GM12878 (cell line): ENCODE results near the gene PRPF6. TPM values are rescaled to one million over a fixed set of nuclear protein-coding genes. Genes with fewer than 3 reads are reported as not detected.

Experiments used
- ATAC-seq: fragments of 200-7000 bp; cut with Tn5 transposase; 3 replicates; pipeline ENCODE4 v1.9.1; 2020; ENCODE audit warnings: mild to moderate bottlenecking, moderate library complexity
- BruUV-seq: library from RNA; stranded (reverse); fragments of 400-500 nt; replicated peaks from 2 replicates; lab custom pipeline; 2021; lab: Mats Ljungman, UMichigan
- CTCF ChIA-PET: fragments of 300-600 bp; sonication (Branson Sonifier 250); formaldehyde crosslinking; extraction: SDS; loops from one replicate; lab custom pipeline; 2021; ENCODE audit warnings: inconsistent platforms; lab: Yijun Ruan, JAX
- POLR2A ChIA-PET: fragments of 350-600 bp; formaldehyde crosslinking; extraction: SDS; loops from one replicate; lab custom pipeline; 2021; ENCODE audit warnings: inconsistent platforms; lab: Charles Lee
- RAD21 ChIA-PET: fragments of 300-600 bp; sonication (Branson Sonifier 250); formaldehyde crosslinking; loops from one replicate; lab custom pipeline; 2023; ENCODE audit warnings: antibody characterized with exemption; ENCODE audit not compliant: unreplicated experiment; lab: Charles Lee
- SMC1A ChIA-PET: fragments of 300-600 bp; sonication (Branson Sonifier 250); formaldehyde crosslinking; loops from one replicate; lab custom pipeline; 2023; ENCODE audit not compliant: unreplicated experiment, uncharacterized antibody; lab: Charles Lee
- DNase-seq: peaks from one replicate; pipeline ENCODE4 v3.0.0-alpha.2; 2011; ENCODE audit warnings: low read depth, low spot score
- FAIRE-seq: peaks from 3 replicates; lab custom pipeline; 2011; peaks lifted over from hg19 to GRCh38; lab: Jason Lieb, UNC
- H2AFZ ChIP-seq: 2 replicates; pipeline ENCODE4 v1.6.0; 2011; ENCODE audit warnings: low read depth, low read length, control low read depth; ENCODE audit not compliant: control insufficient read depth
- H3K27ac ChIP-seq: 2 replicates; pipeline ENCODE4 v1.5.1; 2011; ENCODE audit warnings: control low read depth; ENCODE audit not compliant: control insufficient read depth, insufficient read depth
- H3K27me3 ChIP-seq, 2 experiments: replicated peaks in 1 of 2; 2 replicates each; pipeline versions ENCODE4 v1.6.0 to v1.6.1; 2011; ENCODE audit warnings: low read length in 1 of 2; ENCODE audit not compliant: control insufficient read depth in 2 of 2, insufficient read depth in 2 of 2
- H3K36me3 ChIP-seq, 2 experiments: 2 replicates each; pipeline ENCODE4 v1.5.1; 2011; ENCODE audit warnings: low read length in 1 of 2; ENCODE audit not compliant: control insufficient read depth in 2 of 2, insufficient read depth in 2 of 2
- H3K4me1 ChIP-seq: 2 replicates; pipeline ENCODE4 v1.6.1; 2011; ENCODE audit warnings: mild to moderate bottlenecking, low read length, moderate library complexity, mixed read lengths; ENCODE audit not compliant: control insufficient read depth, insufficient read depth
- H3K4me2 ChIP-seq: 2 replicates; pipeline ENCODE4 v1.6.0; 2011; ENCODE audit warnings: control low read depth; ENCODE audit not compliant: control insufficient read depth, insufficient read depth
- H3K4me3 ChIP-seq: fragments of 200-600 bp; sonication (generic); 2 replicates; pipeline ENCODE4 v1.5.1; 2016
- H3K79me2 ChIP-seq: 2 replicates; pipeline ENCODE4 v1.6.0; 2011; ENCODE audit warnings: low read length; ENCODE audit not compliant: control insufficient read depth, insufficient read depth
- H3K9ac ChIP-seq: 2 replicates; pipeline ENCODE4 v1.8.0; 2011; ENCODE audit warnings: low read length, control low read depth, mixed read lengths; ENCODE audit not compliant: control insufficient read depth, insufficient read depth
- H3K9me3 ChIP-seq: replicated peaks from 3 replicates; pipeline ENCODE4 v1.5.1; 2011; ENCODE audit warnings: mild to moderate bottlenecking, low read length; ENCODE audit not compliant: control insufficient read depth, insufficient read depth
- H4K20me1 ChIP-seq: 2 replicates; pipeline ENCODE4 v1.6.0; 2011; ENCODE audit not compliant: control insufficient read depth, insufficient read depth
- CEBPB ChIP-seq, 2 experiments: fragments of 150-350 bp in 1 of 2; IDR thresholded peaks; 2 replicates each; pipeline ENCODE4 v1.6.1; 2012 to 2014; ENCODE audit warnings: low read depth in 2 of 2, low read length in 2 of 2, borderline replicate concordance in 1 of 2, inconsistent platforms in 1 of 2
- CREB1 ChIP-seq: IDR thresholded peaks from 2 replicates; pipeline ENCODE4 v1.6.1; 2012; ENCODE audit warnings: low read depth, mild to moderate bottlenecking, inconsistent platforms
- CREM ChIP-seq: IDR thresholded peaks from 2 replicates; pipeline ENCODE4 v1.6.1; 2014; ENCODE audit warnings: antibody characterized with exemption, low read depth
- DPF2 ChIP-seq: fragments of 450-650 bp; IDR thresholded peaks from 2 replicates; pipeline ENCODE4 v1.6.1; 2017; ENCODE audit warnings: mild to moderate bottlenecking
- MTA2 ChIP-seq: fragments of 450-650 bp; IDR thresholded peaks from 2 replicates; pipeline ENCODE4 v1.6.1; 2016; ENCODE audit warnings: low read depth, mild to moderate bottlenecking, moderate library complexity
- NR2F1 ChIP-seq: fragments of 450-650 bp; conservative IDR thresholded peaks from 2 replicates; pipeline ENCODE4 v1.6.1; 2017; ENCODE audit warnings: mild to moderate bottlenecking
- PKNOX1 ChIP-seq: fragments of 450-650 bp; IDR thresholded peaks from 2 replicates; pipeline ENCODE4 v1.6.1; 2016; ENCODE audit warnings: mild to moderate bottlenecking
- POLR2AphosphoS5 ChIP-seq: IDR thresholded peaks from 2 replicates; pipeline ENCODE4 v1.6.1; 2011; ENCODE audit warnings: mild to moderate bottlenecking, low read length, inconsistent platforms
- SP1 ChIP-seq: IDR thresholded peaks from one replicate; pipeline ENCODE4 v1.6.1; 2011; ENCODE audit warnings: low read depth, low read length
- SPI1 ChIP-seq: IDR thresholded peaks from 2 replicates; pipeline ENCODE4 v1.6.1; 2011; ENCODE audit warnings: low read depth, mild to moderate bottlenecking, low read length, moderate library complexity, borderline replicate concordance; ENCODE audit not compliant: insufficient read depth
- TAF1 ChIP-seq: IDR thresholded peaks from 2 replicates; pipeline ENCODE4 v1.6.1; 2011; ENCODE audit warnings: mild to moderate bottlenecking, low read depth, low read length, borderline replicate concordance
- ZNF592 ChIP-seq: fragments of 450-650 bp; IDR thresholded peaks from 2 replicates; pipeline ENCODE4 v1.6.1; 2017; ENCODE audit warnings: mild to moderate bottlenecking, moderate library complexity
- ZNF687 ChIP-seq: fragments of 450-650 bp; IDR thresholded peaks from 2 replicates; pipeline ENCODE4 v1.6.1; 2017; ENCODE audit warnings: mild to moderate bottlenecking, moderate library complexity
- WGBS: methylation state at CpG from one replicate; pipeline ENCODE4 v1.1.6; 2016; ENCODE audit warnings: low lambda C conversion rate; ENCODE audit not compliant: insufficient replicate concordance, insufficient coverage; ENCODE audit errors: missing lambda C conversion rate; 5-methylcytosine and 5-hydroxymethylcytosine counted together
- in situ Hi-C: fragments of 300-500 bp; cut with MboI; formaldehyde crosslinking; loops from 9 replicates; pipeline ENCODE4 v1.14.3; 2018; ENCODE audit warnings: mixed read lengths
- intact Hi-C: fragments of 100-400 bp; cut with micrococcal nuclease; formaldehyde crosslinking; loops from one replicate; pipeline ENCODE4 v1.14.2; 2022; ENCODE audit not compliant: unreplicated experiment
- polyA plus RNA-seq, 11 experiments: library from polyadenylated mRNA; depleted of rRNA in 4 of 11; unstranded in 6 of 11; stranded (reverse) in 5 of 11; fragments of >200 nt; fragmentation: Nextera tagmentation in 4 of 11; fragmentation: Illumina TruSeq in 1 of 11; extraction: Ambion mirVana in 4 of 11; extraction: Trizol in 1 of 11; gene quantifications; 1 replicate in 1 of 11; 2 replicates in 10 of 11; pipeline versions ENCODE4 v1.2.1 to v1.2.3, GENCODE V29; 2011 to 2016; ENCODE audit warnings: inconsistent platforms in 2 of 11, missing spikeins in 2 of 11, low read depth in 1 of 11
- total RNA-seq, 4 experiments: library from RNA; depleted of rRNA in 3 of 4; stranded (reverse); fragments of >200 nt in 3 of 4; fragmentation: Illumina TruSeq in 1 of 4; extraction: Trizol in 1 of 4; gene quantifications; 2 replicates each; pipeline versions ENCODE4 v1.2.1 to v1.2.3, GENCODE V29; 2013 to 2021

PRPF6 gene
- total and polyA plus RNA-seq, 10 of the 15 experiments (the other 5 are each of a cell fraction or from before 2014, with no cell fraction given) = 5.0 to 102 (median 71.3) TPM

GRCh38 chr20:64057628-64058498, 76.9 kb downstream of the PRPF6 start:
- H3K9ac ChIP-seq = peak overlapping the region; percentile 61
- H3K79me2 ChIP-seq = no peaks in the 10 kb centered on the region; the same call in none of the 2 replicates
- FAIRE-seq (peak; percentile 76), ATAC-seq (peak; percentile 86), DNase-seq (no peak)
- ChIA-PET SMC1A (interaction anchor here (0.9 to 2.6 kb wide), 7 partner anchors 19 to 229 kb away, joined by 3 to 21 read pairs (median 3); partner anchors contain the start of genes C20orf204, PRPF6 and TPD52L2), RAD21 (interaction anchor here (0.7 to 7.1 kb wide), 8 partner anchors 18 to 520 kb away, joined by 3 to 78 read pairs (median 8); partner anchors contain the start of genes PRPF6, PTK6 and TPD52L2), POLR2A (interaction anchor here (0.6 to 2.6 kb wide), 6 partner anchors 18 to 102 kb away, joined by 3 to 28 read pairs (median 4); partner anchors contain the start of genes PRPF6 and UCKL1), CTCF (interaction anchor here (0.6 to 9.2 kb wide), 23 partner anchors 9 to 521 kb away, joined by 3 to 108 read pairs (median 4); partner anchors contain the start of genes OPRL1, PRPF6, PTK6 and RGS19)
- WGBS = 24% methylated on average over 33 of the region's 33 CpGs
- peak overlapping the region; percentile 38 for H3K27ac ChIP-seq
- in situ Hi-C loops = no loop called here
- peak overlapping the region; percentile 35 for H3K4me3 ChIP-seq
- H3K4me1 ChIP-seq = peaks cover 53% of the 10 kb centered on the region
- BruUV-seq = no TSS peak
- H4K20me1 ChIP-seq = no peaks in the 10 kb centered on the region
- no peaks in the 10 kb centered on the region for H3K27me3 ChIP-seq
- no peaks in the 10 kb centered on the region for H3K36me3 ChIP-seq
- peak overlapping the region; percentile 78 for H2AFZ ChIP-seq
- H3K9me3 ChIP-seq = no peaks in the 10 kb centered on the region
- H3K4me2 ChIP-seq = peak overlapping the region; percentile 90
- intact Hi-C loops = loop anchor here (2.0 to 10.0 kb wide), 4 partner anchors 19 to 193 kb away; partner anchors contain the start of genes ABHD16B, PRPF6, TPD52L2 and UCKL1
- TF ChIP-seq SPI1 = no peak
- peak; percentile 51 for TF ChIP-seq DPF2
- peak; percentile 36; the same call in 1 of the 2 replicates for TF ChIP-seq CREM
- TF ChIP-seq ZNF687 = no peak
- TF ChIP-seq CREB1 = no peak
- no peak for TF ChIP-seq POLR2AphosphoS5
- peak; percentile 68 for TF ChIP-seq NR2F1
- no peak for TF ChIP-seq TAF1
- TF ChIP-seq CEBPB (IDR thresholded peaks at IDR 0.05; ENCODE audit: borderline replicate concordance in 1 of 2, low read depth in 2 of 2, low read length in 2 of 2) = no peak
- peak; percentile 90 for TF ChIP-seq ZNF592
- TF ChIP-seq PKNOX1 = no peak
- TF ChIP-seq MTA2 = peak; percentile 55
- peak; percentile 11 for TF ChIP-seq SP1
